ENCODE measurements around the gene BDH2.

Gene BDH2

GRCh38 chr4:103098341-103098740 is 1.3 kb downstream of the BDH2 start:
- no peak overlapping the region for H3K4me3 ChIP-seq (ENCODE audit: low read depth, low read length)
- TF ChIP-seq CTCF (IDR thresholded peaks at IDR 0.05; ENCODE audit: borderline replicate concordance, insufficient read depth, low read depth, low read length): no peak

- TF ChIP-seq CTCF (IDR thresholded peaks at IDR 0.05; ENCODE audit: borderline replicate concordance, insufficient read depth, low read depth, low read length): no peak
- H3K4me3 ChIP-seq (ENCODE audit: low read depth, low read length): no peak overlapping the region
These were observed 2.5 kb downstream of the BDH2 start for GRCh38 chr4:103097112-103097511.

GRCh38 chr4:103095080-103095479 is 4.6 kb downstream of the BDH2 start:
- H3K4me3 ChIP-seq (ENCODE audit: low read depth, low read length): no peak overlapping the region
- no peak for TF ChIP-seq CTCF (IDR thresholded peaks at IDR 0.05; ENCODE audit: borderline replicate concordance, insufficient read depth, low read depth, low read length)

GRCh38 chr4:103092245-103092644 is 7.4 kb downstream of the BDH2 start:
- TF ChIP-seq CTCF (IDR thresholded peaks at IDR 0.05; ENCODE audit: borderline replicate concordance, insufficient read depth, low read depth, low read length): no peak
- no peak overlapping the region for H3K4me3 ChIP-seq (ENCODE audit: low read depth, low read length)

GRCh38 chr4:103091601-103092223 is 7.9 kb downstream of the BDH2 start:
- TF ChIP-seq CTCF (IDR thresholded peaks at IDR 0.05; ENCODE audit: borderline replicate concordance, insufficient read depth, low read depth, low read length): peak; percentile 33; the same call in 1 of the 2 replicates
- H3K4me3 ChIP-seq (ENCODE audit: low read depth, low read length): no peak overlapping the region

DNA sequence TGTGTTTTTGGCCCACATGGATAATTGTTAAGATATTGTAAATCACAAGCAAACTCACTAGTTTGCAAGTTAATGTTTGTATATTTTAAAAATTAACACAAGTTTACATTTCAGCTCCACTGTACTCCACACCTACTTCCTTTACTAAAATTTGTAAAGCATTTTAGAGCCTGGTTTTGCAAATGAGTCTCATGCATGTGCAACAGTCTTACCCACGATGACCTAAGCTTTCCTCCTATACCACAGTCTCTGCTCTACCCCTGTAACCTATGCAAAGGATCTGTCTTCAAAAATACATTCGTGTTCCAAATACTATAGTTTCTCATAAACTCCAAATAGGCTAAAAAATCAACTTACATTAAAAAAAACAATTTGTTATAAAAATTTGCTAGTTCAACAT is 10.2 kb downstream of the BDH2 start:
- TF ChIP-seq CTCF (IDR thresholded peaks at IDR 0.05; ENCODE audit: borderline replicate concordance, insufficient read depth, low read depth, low read length): no peak
- no peak overlapping the region for H3K4me3 ChIP-seq (ENCODE audit: low read depth, low read length)

GRCh38 chr4:103086551-103086950 is 13.1 kb downstream of the BDH2 start:
- H3K4me3 ChIP-seq (ENCODE audit: low read depth, low read length): no peak overlapping the region
- TF ChIP-seq CTCF (IDR thresholded peaks at IDR 0.05; ENCODE audit: borderline replicate concordance, insufficient read depth, low read depth, low read length): no peak

Data from GM12875 (cell line).